Putamen (tissue), 1 donor: Measurements from ENCODE around the gene MEF2D.

Source experiments
- DNase-seq: peaks from one replicate; pipeline ENCODE4 v3.0.0-alpha.2; 2016; ENCODE audit warnings: low spot score

MEF2D gene

DNA sequence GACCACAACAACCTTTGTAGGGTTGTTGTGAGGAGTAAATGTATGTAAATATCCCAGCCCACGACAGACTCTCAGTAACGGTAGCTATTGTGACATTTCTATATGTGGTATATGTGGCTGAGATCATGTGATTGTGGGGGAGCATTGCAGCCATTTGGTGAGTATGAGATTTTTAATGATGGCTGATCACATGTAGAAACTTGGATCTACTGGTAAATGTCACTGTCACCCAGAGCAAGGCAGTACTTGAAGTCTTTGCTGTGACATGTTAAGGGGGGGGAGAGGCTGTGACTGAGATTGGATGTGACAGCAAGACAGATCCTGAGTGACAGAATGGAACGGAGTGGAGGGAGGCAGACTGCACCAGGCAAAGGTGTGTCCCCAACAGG lies 23.9 kb upstream of the MEF2D start:
- no peak for DNase-seq

DNA sequence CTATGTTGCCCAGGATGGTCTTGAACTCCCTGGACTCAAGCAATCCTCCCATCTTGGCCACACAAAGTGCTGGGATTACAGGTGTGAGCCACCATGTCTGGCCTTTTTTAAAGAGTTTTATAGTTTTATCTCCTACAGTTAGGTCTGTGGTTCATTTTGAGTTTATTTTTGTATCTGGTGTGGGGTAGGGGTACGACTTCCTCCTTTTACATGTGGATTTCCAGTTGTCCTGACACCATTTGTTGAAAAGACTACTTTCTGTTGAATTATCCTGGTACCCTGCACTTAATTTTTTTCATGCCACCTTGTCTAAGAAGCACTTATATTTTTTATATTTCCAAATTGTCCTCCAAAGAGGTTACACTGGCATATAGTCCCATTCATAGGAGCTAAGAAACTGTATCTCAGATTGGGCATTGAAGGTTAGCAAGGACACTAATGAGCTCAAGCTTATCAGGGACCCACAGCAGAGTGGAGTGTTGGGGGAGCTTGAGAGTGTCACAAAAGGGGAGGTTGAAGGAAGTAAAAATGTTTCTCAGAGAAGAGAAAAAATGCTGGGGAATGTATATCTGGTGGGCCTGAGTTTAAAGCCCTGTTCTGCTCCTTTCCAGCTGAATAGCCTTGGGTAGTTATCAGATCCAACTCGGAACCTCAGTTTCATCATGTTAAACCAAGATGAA lies 23.4 kb upstream of the MEF2D start:
- DNase-seq, result no peak

DNA sequence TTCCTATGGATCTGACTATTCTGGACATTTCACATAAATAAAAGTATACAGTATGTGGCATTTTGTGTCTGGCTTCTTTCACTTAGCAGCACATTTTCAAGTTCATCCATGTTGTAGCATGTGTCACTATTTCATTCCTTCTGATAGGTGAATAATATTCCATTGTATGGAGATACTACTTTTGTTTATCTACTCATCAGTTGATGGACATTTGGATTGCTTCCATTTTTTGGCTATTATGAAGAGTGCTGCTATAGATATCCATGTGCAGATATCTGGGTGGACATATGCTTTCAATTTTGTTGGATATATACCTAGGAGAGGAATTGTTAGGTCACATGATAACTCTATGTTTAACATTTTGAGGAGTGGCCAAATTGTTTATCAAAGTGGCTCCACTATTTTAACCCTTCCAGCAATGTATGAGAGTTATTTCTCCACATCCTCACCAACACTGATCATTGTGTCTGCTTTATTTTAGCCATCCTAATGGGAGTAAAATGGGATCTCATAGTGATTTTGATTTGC lies 21.9 kb upstream of the MEF2D start:
- no peak for DNase-seq

DNA sequence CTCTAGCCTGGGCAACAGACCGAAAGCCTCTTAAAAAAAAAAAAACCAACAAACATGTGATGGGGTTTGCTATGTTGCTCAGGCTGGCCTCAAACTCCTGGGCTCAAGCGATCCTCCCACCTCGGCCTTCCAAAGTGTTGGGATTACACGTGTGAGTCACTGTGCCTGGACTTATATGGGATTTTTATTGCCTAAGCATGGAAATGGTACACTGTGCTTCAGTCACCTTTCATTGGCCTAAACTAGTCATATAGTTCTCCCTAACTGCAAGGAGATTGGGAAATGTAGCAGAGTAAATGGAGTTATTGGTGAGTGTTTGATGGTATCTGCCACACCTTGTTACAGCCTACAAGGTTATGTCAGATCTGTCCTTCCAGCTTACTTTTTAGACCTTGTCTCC lies 17.2 kb upstream of the MEF2D start:
- DNase-seq, result no peak

DNA sequence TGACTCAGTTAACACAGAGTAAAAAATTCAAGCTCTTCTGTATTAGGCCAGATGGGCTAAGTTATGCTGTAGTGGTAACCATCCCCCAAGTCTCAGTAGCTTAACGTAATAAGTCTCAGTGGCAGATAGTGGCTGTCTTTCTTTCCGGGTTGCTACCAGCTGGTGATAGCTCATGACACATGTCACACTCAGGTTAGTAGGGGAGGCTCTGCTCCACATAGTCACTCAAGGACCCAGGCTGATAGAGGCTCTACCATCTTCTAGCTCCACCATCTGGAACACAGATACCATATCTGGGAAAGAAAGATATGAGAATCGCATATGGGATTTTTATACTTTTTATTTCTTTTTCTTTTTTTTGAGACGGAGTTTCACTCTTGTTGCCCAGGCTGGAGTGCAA lies 16.2 kb upstream of the MEF2D start:
- DNase-seq, result no peak

DNA sequence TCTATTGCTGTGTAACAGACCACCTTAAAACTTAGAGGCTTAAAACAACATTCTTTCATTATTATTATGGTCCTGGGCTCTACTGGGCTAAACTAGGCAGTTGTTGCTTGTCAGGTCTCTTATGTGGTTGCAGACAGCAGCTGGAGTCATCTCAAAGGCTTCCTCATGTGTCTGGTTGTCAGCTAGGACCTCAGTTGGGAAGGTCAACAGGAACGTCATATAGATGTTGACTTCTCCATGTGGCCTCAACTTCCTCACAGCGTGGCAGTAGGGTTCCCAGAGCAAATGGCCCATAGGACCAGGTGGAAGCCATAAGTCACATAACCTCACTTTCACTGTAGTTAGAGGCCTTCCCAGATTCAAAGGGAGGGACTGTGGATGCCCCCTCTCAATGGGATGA lies 15.4 kb upstream of the MEF2D start:
- DNase-seq, result no peak

DNA sequence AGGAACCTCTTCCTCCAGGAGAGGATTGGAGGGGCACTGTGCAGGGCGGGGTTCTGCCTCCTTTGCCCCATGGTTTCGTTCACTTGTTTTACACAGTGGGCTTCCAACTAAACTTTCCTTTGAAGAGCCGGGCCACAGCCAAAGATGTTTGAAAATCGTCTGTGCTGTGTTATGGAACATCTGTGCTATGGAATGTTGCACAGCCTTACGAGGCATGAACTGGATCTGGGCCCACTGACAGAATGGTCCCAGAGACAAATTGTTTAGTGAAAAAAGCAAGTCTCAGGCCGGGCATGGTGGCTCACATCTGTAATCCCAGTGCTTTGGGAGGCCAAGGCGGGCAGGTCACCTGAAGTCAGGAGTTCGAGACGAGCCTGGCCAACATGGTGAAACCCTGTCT lies 12.6 kb upstream of the MEF2D start:
- DNase-seq, result no peak

DNA sequence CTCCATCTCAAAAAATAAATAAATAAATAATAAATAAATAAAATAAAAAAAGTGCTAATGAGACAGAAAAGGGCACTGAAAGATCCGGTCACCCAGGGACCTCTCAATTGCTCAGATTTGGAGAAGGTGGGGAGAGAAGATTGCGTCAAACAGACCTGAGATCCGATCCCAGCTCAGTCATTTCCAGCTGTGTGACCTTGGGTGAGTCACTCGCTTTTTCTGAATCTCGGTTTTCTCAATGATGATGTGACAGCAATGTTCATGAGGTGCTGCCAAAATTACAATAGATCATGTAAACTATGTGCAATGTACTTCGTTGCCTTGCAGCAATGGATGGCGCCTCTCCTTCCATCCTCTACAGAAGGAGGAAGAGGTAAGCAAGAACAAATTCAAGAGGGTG lies 11.1 kb upstream of the MEF2D start:
- DNase-seq, result no peak

DNA sequence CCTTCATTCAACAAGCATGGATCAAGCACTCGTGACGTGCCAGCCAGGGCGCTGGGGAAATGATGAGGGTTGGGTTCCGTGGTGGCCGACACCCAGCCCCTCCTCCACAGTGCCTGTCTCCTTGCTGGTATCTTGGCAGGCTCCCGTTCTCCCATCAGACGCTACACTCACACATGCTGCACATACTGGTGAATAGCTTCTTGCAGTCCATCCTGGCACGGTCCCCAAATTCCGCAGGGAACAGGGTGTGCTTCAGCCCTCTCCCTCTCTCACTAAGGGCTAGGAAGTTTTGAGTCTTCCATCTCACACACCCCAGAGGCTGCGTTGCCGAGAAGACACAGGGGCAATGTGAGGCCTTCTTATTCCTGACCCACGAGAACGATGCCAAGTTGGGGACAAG lies 10.1 kb upstream of the MEF2D start:
- DNase-seq, result no peak

DNA sequence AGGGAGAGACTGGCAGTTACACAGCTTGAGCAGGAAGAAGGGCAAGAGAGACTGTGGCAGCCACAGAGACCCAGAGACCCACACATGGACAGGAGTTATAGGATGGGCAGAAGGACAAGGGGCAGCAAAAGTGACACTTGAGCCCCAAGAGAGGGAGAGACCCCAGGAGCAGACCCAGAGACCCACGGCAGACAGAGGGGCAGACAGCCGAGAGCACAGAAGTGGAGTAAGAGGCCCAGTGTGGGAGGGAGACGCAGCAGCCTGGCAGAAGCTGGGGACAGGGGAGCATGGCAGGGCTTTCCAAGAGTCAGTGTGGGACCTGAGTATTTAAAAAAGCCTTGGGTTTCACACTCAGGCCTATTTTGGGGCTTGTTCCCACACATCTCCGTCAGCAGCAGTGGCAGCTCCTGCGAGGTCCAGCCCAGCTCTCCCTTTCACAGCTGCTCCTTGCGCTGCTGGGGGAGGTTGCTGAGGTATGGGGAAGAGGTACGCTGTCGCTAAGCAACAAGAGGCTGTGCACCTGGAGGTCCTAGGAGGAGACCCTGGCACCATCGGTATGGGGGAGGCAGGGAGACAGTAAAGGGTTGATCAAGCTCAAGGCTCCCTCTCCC lies 9.0 kb upstream of the MEF2D start:
- DNase-seq, result no peak

DNA sequence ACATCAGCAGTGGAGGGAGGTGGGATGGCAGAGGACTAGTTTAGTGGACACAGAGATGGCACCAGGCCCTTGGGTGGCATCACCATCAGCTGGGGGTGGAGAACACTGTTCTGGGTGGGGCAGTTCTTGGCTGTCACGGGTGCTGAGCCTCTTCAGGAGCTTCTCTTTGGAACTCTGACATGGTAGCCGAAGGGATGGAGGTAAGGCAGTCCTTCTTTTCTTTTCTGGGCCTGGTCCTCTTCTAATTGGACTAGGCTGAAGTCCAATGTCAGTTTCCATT lies 8.3 kb upstream of the MEF2D start:
- no peak for DNase-seq

DNA sequence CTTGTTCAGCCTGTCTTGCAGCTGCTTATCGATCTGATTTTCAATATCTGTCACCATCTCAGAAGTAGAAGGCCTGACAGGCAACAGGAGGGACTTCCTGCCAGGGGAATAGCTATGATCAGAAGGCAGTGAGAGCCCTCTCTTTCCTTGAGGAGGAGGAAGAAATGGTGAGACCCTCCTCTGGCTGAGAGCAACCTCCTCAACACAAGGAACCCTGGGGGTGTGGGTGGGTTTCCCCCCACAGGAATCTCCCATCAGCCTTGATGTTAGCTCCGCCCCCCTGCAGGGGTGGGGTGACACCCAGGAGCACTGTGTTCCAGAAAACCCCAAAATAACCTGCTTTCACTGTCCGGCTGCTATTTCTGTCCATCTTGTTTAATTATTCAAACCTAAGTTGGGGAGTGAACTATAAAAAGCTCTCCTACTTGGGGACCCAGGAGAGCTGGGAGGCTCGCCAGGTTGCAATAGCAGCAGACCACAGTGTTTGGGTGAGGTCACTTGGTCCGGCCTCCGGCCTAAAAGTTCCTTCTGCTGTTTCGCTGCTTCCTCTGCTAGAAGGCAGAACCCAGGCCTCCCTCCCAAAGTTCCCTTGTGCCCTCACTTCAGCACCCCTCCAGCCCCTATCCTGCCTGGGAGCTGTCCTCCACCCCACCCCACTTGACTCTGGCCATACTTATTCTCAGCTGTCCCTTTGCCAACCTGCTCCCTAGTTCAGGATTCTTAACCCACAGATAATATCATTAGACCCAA lies 7.8 kb upstream of the MEF2D start:
- no peak for DNase-seq

DNA sequence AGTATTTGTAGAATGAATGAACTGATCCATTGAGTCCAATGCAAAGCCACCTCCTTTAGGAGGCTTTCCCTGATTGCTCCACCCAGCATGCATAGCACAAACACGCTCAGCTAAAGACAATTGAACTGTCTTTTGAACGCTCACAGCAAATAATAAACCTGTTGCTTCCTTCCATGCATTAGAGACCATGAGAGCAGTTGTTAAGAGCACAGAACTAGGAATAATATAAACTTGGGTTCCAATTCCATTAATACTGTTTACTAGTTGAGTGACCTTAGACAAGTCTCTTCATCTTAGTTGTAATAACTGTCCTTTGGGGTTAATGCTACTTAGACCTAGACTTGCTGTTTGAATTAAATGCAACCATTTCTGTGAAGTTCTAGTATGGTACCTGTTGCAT lies 5.9 kb upstream of the MEF2D start:
- DNase-seq, result no peak

DNA sequence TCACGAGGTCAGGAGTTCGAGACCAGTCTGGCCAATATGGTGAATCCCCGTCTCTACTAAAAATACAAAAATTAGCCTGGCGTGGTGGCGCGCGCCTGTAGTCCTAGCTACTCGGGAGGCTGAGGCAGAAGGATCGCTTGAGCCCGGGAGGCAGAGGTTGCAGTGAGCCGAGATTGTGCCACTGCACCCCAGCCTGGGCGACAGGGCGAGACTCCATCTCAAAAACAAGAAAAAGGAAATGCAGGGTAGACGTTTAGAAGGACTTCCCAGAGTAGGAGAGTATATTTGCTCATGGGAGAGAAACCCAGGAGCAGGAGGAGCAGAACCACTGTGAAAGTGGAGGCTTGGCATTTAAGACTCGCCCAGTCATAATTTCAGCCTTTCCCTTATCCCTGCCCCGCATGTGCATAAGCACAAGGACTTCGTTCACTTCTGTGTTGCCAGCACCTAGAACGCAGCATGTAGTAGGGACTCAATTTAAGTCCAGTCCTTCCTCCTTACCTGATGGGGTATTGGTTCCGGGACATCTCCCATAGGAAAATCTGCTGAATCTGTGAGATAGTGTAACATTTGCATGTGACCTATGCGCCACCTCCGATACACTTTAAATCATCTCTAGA lies 5.2 kb upstream of the MEF2D start:
- no peak for DNase-seq

DNA sequence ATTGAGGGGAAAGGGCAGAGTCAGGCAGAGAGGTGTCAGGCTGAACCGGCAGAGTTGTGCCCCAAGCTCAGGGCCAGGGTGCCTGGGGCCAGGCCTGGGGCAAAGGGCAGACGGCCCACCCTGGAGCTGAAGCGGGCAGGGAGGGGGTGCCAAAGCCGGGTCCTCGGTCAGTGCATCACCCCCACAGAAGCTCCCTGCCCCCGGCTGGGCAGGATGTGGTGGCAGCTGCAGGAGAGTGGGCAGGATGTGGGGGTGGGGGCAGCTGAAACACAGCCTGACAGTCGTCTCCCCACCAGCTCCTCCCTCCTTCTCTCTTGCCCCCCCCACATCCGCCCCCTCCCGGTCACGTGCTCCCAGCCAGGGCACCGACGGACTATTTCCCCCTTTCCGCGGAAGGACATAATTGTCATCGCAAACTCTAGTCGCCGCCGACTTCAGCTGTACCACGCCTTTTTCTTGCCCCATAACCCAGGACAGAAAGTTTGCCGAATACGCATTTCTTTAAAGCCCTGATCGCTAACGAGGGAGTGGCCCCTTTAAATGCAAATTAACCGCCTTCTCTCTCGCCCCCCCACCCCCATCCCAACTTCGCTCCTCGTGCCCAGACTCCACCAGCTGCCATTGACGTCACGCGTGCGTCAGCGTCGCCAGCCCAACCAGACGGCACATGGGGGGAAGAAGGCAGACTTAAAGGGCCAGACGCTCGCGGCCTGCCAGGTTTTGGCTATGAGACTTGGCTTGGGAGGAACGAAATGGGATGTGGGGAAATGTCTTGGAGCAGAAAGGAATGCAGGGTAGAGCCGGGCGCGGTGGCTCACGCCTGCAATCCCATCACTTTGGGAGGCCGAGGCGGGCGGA lies 4.5 kb upstream of the MEF2D start:
- DNase-seq, result peak; percentile 99

DNA sequence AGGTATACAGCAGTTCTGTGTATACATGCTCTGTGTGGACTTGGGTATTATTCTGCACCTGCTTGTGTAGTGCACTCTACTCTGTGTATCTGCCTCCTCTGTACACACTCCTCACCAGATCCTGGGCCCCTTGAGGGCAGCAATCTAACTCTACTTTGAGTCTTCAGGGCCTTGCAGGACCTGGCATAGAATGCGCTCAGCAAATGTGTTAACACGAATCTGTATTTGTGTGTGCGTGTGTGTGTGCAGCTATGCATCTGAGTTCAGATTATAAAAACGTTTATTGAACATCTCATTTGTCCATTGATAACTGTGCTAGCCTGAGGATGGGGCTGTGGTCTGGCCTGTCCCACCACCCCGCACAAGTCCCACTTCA lies 3.9 kb upstream of the MEF2D start:
- no peak for DNase-seq

DNA sequence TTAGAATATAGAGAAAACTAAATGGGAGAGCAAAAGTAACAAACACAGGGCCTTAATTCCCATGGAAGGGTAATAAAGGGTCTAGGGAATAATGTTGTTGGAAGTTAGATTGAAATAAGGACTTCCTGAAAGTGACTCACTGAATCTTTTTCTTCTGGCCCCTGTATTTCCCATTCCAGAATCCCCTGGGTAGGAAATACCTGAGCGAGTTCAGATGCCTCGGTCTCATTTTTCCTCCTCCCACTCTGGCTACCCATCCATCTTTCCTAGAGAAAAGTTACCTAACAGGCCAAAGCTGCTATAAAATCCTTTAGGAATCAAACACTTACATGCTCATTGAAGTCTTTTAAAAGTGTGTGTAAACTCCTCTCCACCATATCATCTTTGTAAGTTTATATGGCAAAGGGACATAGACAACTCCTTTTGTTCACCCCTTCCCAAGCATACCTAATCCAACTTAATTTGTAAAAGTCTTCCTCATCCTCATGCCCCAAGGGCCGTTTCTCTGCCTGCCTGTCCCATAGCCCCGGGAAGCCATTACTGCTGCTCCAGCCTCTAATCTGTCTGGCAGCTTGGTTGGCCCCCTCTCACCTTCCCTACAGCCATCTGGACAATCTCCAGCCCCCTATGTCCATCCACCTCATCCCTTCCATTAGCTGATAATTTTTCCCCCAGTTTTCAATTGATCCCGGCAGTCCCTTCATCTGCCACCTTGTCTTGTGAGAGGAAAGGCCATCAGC lies 3.3 kb upstream of the MEF2D start:
- DNase-seq, result no peak

DNA sequence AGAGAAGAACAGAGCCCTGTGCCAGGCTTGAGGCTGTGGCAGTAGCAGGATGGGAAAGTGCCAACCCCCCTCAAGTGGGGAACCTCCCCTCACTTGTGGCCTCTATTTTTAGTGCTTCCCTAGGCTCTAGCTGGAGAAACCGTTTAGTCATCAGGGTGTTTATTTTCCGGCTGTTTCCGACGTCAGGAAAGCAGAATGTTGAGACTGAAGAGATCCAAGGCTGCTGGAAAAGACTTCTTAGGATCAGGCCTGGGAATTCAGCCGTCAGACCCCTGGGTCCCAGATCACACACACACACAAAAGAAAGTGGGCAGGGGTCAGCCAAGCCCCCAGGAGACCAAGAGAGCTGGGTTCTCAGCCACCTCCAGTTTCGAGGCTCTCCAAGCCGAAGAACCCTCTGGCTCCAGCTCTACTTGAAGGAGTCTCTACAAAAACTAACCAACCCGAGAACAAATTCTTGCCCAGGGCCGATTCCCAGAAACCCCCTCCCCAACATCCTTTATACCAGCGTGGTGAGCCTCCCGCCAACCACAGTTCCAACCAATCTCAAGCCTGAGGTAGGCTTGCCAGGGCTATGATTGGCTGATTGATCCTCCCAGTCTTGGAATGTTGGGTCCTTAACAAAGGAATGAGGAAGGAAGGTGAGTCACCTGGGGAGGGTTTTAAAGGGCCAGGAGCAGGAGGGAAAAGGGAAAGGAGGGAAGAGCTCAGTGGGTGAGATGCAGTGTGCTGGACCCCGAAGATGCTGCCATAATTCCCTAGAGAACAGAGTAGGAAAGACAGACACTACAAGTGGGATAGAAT lies 2.5 kb upstream of the MEF2D start:
- DNase-seq, result peak; percentile 80

DNA sequence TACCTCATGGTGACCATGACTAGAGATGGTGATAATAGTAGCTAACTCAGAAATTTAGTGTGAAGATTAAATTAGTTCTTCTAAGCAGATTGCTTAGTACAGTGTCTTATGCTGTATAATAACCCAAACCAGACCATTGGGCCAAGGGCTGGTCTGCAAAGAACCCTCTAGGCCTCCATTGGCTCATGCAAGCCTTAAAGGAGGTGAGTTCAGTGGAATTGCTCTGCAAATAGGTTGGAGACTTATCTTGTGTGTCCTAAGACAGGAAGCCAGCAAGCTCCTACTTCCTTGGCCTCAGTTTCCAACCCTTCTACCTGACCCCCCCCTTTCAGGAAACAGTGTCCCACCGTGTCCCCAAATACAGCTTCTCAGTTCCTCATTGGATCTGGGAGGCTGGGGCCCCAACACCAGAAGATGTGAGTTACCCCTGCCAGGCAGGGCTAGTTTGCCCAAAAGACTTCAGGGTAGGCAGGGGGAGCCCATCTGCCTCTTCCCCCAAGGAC lies 1.9 kb upstream of the MEF2D start:
- DNase-seq, result no peak

DNA sequence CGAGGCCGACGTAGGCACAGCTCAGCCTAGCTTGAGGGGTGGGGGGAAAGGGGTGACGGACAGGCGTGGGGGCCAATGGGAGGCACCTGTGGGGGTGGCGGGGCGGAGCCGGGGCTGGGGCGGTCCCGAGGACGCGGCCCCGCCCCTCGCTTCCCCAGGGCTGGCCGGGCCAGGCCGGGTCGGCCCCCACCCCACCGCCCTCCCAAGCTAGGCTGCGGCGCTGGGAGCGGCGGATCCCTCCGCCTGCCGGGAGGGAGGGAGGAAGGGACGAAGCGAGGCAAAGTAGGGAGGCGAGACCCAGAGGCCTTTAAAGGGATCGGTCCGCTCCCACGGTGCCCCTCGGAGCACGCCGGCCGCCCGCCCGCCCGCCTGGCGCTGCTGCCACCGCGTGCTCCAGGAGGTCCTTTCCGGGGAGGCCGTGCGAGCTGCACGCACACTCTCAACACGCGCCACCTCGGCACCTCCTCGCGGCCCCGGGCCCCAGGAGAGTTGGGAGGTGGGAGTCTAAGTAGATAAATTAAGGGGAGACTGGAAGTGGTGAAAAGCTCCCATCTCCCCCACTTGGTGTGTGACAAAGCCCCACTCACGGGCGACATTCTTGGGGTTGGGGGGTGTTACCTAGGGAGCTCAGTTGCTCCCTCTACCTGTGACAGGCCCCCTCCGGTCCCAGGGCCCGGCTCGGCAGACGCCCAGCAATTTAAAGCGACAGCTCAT lies 375 bp upstream of the MEF2D start:
- peak; percentile 98 for DNase-seq
